HG03280 (cell line): ENCODE results near the gene MDH2.
"Not testable (repeated sequence)": the region's sequence is repeated elsewhere in the genome, so short reads cannot be mapped to it uniquely, and the experiment has no call there.

Experiments used
- ATAC-seq: cut with Tn5 transposase; IDR thresholded peaks from one replicate; pipeline ENCODE4 v1.9.1; 2021; ENCODE audit warnings: mild to moderate bottlenecking, moderate library complexity; ENCODE audit not compliant: unreplicated experiment

Gene MDH2

DNA sequence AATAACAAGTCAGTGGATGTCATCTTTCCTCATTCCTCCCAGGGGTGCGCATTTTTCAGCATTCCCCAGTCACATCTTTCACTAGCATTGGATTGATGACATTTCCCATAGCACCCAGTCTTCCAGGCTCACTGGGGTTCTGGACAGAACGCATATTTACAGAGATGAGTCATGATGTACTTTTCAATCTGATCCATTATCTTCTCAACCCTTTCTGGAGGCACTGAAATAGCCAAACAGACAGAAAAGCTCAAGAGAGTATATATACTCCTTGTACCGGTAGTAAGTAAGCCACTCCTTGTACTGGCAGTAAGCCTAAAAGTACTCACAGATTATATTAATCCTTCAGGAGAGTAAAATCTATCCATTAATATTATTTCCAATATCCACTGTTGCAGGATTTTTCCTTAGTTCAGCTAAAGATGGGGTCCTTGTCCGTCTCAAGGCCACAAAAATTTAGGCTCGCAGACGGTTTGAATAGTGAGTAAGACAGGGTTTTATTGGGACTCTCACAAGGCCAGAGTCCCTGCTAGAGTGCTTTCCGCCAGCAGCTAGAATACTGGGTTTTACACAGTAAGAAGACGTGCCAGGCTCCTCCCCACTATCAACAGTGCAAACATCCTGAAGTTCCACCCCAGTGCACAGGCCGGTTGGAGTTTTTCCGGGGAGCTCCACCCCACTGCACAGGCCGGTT lies 60.8 kb downstream of the MDH2 start:
- no peak for ATAC-seq

DNA sequence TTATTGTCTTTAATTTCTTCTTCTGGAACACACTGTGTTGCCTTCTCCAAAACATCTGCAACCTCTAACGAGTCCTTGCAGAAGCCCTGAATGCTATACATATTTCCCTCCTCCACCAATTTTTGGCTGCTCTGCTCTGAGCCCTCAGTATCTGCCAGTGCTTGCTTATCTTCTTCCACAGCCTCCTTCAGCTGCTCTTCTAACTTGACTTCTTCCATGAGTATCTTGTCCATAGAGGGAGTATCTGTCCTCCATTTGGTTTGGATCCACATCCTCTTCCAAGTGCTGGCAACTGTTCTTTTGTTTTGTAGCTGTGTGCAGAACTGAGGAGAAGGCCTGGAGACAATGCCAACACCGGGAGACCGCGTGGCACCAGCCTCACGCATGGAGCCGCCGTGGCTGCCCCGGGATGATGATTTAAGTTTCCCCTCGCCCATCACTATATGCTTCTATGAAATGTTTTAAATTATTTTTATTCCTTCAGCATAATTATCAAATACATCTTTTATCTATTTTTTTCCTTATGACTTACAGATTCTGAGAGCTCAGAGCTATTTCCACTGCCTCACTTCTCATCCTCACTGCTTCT lies 65.2 kb downstream of the MDH2 start:
- ATAC-seq = not testable (repeated sequence)

DNA sequence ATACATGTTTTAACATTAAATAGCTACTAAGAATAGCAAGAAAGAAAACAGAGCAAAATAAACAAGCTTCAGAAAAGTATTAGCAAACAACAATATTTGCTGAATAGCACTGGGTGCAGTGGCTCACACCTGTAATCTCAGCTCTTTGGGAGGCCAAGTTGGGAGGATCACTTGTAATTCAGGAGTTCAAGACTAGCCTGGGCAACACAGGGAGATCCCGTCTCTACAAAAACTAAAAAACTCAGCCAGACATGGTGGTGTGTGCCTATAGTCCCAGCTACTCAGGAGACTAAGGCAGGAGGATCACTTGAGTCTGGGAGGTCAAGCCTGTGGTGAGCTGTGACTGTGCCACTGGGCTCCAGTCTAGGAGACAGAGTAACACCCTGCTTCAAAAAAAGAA lies 66.8 kb downstream of the MDH2 start:
- not testable (repeated sequence) for ATAC-seq
